ENCODE data around the gene ACACB.

DNA sequence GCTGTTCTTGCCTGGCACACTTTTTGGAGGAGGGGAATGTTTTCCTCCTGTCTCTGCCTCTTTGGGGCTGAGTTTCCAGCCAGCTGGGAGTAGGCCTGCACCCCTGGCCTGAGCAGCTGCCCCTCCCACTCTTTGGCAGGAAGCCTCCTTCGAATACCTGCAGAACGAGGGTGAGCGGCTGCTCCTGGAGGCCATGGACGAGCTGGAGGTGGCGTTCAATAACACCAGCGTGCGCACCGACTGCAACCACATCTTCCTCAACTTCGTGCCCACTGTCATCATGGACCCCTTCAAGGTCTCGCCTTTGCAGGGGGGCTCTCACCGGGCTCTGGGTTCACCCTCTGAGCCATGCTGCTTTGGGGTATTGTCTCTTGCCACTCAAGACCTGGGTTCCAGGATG is 123.3 kb downstream of the ACACB start:
- TF ChIP-seq, protein P1, sequence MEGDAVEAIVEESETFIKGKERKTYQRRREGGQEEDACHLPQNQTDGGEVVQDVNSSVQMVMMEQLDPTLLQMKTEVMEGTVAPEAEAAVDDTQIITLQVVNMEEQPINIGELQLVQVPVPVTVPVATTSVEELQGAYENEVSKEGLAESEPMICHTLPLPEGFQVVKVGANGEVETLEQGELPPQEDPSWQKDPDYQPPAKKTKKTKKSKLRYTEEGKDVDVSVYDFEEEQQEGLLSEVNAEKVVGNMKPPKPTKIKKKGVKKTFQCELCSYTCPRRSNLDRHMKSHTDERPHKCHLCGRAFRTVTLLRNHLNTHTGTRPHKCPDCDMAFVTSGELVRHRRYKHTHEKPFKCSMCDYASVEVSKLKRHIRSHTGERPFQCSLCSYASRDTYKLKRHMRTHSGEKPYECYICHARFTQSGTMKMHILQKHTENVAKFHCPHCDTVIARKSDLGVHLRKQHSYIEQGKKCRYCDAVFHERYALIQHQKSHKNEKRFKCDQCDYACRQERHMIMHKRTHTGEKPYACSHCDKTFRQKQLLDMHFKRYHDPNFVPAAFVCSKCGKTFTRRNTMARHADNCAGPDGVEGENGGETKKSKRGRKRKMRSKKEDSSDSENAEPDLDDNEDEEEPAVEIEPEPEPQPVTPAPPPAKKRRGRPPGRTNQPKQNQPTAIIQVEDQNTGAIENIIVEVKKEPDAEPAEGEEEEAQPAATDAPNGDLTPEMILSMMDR (conservative IDR thresholded peaks at IDR 0.05): no peak
- no peak for TF ChIP-seq ZFX (IDR thresholded peaks at IDR 0.05)
